Measurements from ENCODE around the gene BMP8B. TPM values are rescaled to one million over a fixed set of nuclear protein-coding genes. Genes with fewer than 3 reads are reported as not detected.

The BMP8B gene
- total and polyA plus RNA-seq, 2 donors (not counting 1 experiment from before 2014, with no cell fraction given): 1.5 to 2.3 TPM

GRCh38 chr1:39721664-39722063 lies 67.0 kb downstream of the BMP8B start:
- intact Hi-C loops (cut with micrococcal nuclease): loop anchor here (2.0 to 10.0 kb wide), 2 partner anchors 69 to 73 kb away; no protein-coding TSS in a partner anchor
- Histone ChIP-seq H3K27me3 (replicated peaks in 1 of 4; ENCODE audit: control extremely low read depth in 1 of 4, control insufficient read depth in 3 of 4, insufficient read depth in 4 of 4, low read length in 3 of 4) (peaks cover 0 to 13% (median 8%) of the 10 kb centered on the region in 4 experiments), H3K27ac (ENCODE audit: low read length in 2 of 2) (no peak overlapping the region), H3K79me2 (ENCODE audit: control insufficient read depth, insufficient read depth, low read length) (no peaks in the 10 kb centered on the region), H4K20me1 (ENCODE audit: control insufficient read depth, insufficient read depth, low read length, poor library complexity, severe bottlenecking) (no peaks in the 10 kb centered on the region), H3K9ac (ENCODE audit: low read length) (no peak overlapping the region), H3K9me3 (ENCODE audit: control extremely low read depth in 1 of 3, control insufficient read depth in 2 of 3, insufficient read depth in 1 of 3, low read length in 2 of 3) (no peaks in the 10 kb centered on the region), H3K4me3 (ENCODE audit: control extremely low read depth in 1 of 5, extremely low read depth in 1 of 5, insufficient read depth in 1 of 5, low read depth in 2 of 5, low read length in 4 of 5) (no peak overlapping the region), H3K4me2 (replicated peaks; ENCODE audit: low read depth, low read length, poor library complexity, severe bottlenecking) (no peak overlapping the region), H2AFZ (ENCODE audit: insufficient read depth, low read depth, low read length, poor library complexity, severe bottlenecking) (peak overlapping the region; percentile 22), H3K4me1 (ENCODE audit: control insufficient read depth in 2 of 2, insufficient read depth in 2 of 2, low read length in 2 of 2) (no peaks in the 10 kb centered on the region), H3K36me3 (replicated peaks in 1 of 2; ENCODE audit: control extremely low read depth in 1 of 2, control insufficient read depth in 1 of 2, extremely low read depth in 1 of 2, insufficient read depth in 2 of 2, low read length in 1 of 2) (no peaks in the 10 kb centered on the region)
- TF ChIP-seq EZH2 (IDR thresholded peaks at IDR 0.05; ENCODE audit: borderline replicate concordance, insufficient read depth, low read depth, low read length, poor library complexity, severe bottlenecking): no peak
- no peak for TF ChIP-seq CTCF (IDR thresholded peaks at IDR 0.05)
- no peaks in the 10 kb centered on the region for H3K4me1 Mint-ChIP-seq
- no peak for ATAC-seq (ENCODE audit: low read depth)
- DNase-seq: no peak
- ChIA-PET CTCF (interaction anchor here (1.6 to 3.7 kb wide), 2 partner anchors 76 to 116 kb away, joined by 8 to 26 read pairs; no protein-coding TSS in a partner anchor), POLR2A (no interaction called here)
- H3K27me3 Mint-ChIP-seq: peaks cover 35% of the 10 kb centered on the region
- no peaks in the 10 kb centered on the region for H3K9me3 Mint-ChIP-seq (ENCODE audit: insufficient read depth)
- no peak overlapping the region for H3K27ac Mint-ChIP-seq
- no peak overlapping the region for H3K4me3 Mint-ChIP-seq

GRCh38 chr1:39720094-39720999 lies 68.3 kb downstream of the BMP8B start:
- peak; percentile 65 for ATAC-seq (ENCODE audit: low read depth)
- H3K4me2 ChIP-seq (replicated peaks; ENCODE audit: low read depth, low read length, poor library complexity, severe bottlenecking): no peak overlapping the region
- no peak overlapping the region for H3K27ac Mint-ChIP-seq
- no peaks in the 10 kb centered on the region for H3K4me1 Mint-ChIP-seq
- WGBS (ENCODE audit: insufficient coverage): 58% methylated on average over 6 of the region's 7 CpGs
- no peaks in the 10 kb centered on the region for H3K79me2 ChIP-seq (ENCODE audit: control insufficient read depth, insufficient read depth, low read length)
- no peaks in the 10 kb centered on the region for H3K36me3 ChIP-seq (replicated peaks in 1 of 2; ENCODE audit: control extremely low read depth in 1 of 2, control insufficient read depth in 1 of 2, extremely low read depth in 1 of 2, insufficient read depth in 2 of 2, low read length in 1 of 2)
- no peak overlapping the region for H3K4me3 ChIP-seq (ENCODE audit: control extremely low read depth in 1 of 5, extremely low read depth in 1 of 5, insufficient read depth in 1 of 5, low read depth in 2 of 5, low read length in 4 of 5)
- H3K9me3 ChIP-seq (ENCODE audit: control extremely low read depth in 1 of 3, control insufficient read depth in 2 of 3, insufficient read depth in 1 of 3, low read length in 2 of 3): no peaks in the 10 kb centered on the region
- H4K20me1 ChIP-seq (ENCODE audit: control insufficient read depth, insufficient read depth, low read length, poor library complexity, severe bottlenecking): no peaks in the 10 kb centered on the region
- ChIA-PET CTCF (interaction anchor here (0.7 to 3.7 kb wide), 17 partner anchors 9 to 714 kb away, joined by 3 to 26 read pairs (median 4); partner anchors contain the start of gene NT5C1A), POLR2A (no interaction called here)
- H2AFZ ChIP-seq (ENCODE audit: insufficient read depth, low read depth, low read length, poor library complexity, severe bottlenecking): peak overlapping the region; percentile 27
- no peak overlapping the region for H3K9ac ChIP-seq (ENCODE audit: low read length)
- no peaks in the 10 kb centered on the region for H3K4me1 ChIP-seq (ENCODE audit: control insufficient read depth in 2 of 2, insufficient read depth in 2 of 2, low read length in 2 of 2)
- H3K27me3 Mint-ChIP-seq: peaks cover 39% of the 10 kb centered on the region
- peak; percentile 76 for DNase-seq
- H3K27me3 ChIP-seq (replicated peaks in 1 of 4; ENCODE audit: control extremely low read depth in 1 of 4, control insufficient read depth in 3 of 4, insufficient read depth in 4 of 4, low read length in 3 of 4): peaks cover 0 to 13% (median 8%) of the 10 kb centered on the region in 4 experiments
- TF ChIP-seq CTCF (IDR thresholded peaks at IDR 0.05) (peak; percentile 90), EZH2 (IDR thresholded peaks at IDR 0.05; ENCODE audit: borderline replicate concordance, insufficient read depth, low read depth, low read length, poor library complexity, severe bottlenecking) (no peak)
- H3K9me3 Mint-ChIP-seq (ENCODE audit: insufficient read depth): no peaks in the 10 kb centered on the region
- intact Hi-C loops (cut with micrococcal nuclease): loop anchor here (1.0 to 10.0 kb wide), 3 partner anchors 68 to 114 kb away; no protein-coding TSS in a partner anchor
- H3K4me3 Mint-ChIP-seq: no peak overlapping the region
- no peak overlapping the region for H3K27ac ChIP-seq (ENCODE audit: low read length in 2 of 2)

All from B cell (primary cell).